Measurements from ENCODE around the gene PRLR.

PRLR gene
- total RNA-seq = 0 to 0.12 (median 0.06) reads per million in 9 experiments

DNA sequence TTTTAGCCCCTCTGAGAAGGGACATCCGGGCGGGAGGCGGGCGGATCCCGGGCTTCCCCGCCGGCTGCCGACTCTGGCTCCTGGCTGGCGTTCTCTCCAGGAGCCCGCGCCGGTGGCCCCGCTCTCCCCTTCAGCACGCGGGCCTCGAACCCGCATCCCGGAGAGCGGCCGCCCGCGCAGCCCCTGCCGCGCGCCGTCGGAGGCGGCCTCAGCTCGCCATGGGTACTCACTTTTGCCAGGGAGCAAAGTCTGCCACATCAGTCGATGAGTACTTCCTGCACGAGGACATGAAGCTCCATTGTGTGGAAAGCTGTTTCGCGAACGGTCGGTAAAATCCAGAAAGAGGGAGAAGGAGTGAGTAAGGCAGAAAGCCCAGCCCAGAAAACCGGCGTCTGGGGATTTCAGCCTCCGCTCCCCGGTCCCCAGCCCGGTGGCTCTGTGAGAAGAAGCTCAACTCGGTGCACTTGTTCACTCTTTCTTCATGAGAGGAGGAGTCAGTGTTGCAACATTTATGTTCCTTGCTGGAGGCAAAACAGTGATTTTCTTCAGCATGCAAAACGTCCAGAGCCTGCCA, at the start of gene PRLR:
Gene PRLR, minus strand, starts transcription at position 450 of the 574 bp plus-strand sequence. CDS start 140,867 bp downstream, outside the sequence.
- Mint-ChIP-seq H3K9me3 (no peaks in the 10 kb centered on the region), H3K36me3 (ENCODE audit: insufficient read depth) (peaks cover 3% of the 10 kb centered on the region), H3K27ac (peak within 1 kb of the TSS in 1 of 2 donors; percentile 39), H3K4me1 (ENCODE audit: low read depth in 2 of 2) (peaks cover 8 to 10% of the 10 kb centered on the region in 2 donors), H3K27me3 (peaks cover 82 to 89% of the 10 kb centered on the region in 2 donors), H3K4me3 (peak within 1 kb of the TSS; percentile 46 to 74)
- DNase-seq (no peak), ATAC-seq (replicated peaks) (no peak)

DNA sequence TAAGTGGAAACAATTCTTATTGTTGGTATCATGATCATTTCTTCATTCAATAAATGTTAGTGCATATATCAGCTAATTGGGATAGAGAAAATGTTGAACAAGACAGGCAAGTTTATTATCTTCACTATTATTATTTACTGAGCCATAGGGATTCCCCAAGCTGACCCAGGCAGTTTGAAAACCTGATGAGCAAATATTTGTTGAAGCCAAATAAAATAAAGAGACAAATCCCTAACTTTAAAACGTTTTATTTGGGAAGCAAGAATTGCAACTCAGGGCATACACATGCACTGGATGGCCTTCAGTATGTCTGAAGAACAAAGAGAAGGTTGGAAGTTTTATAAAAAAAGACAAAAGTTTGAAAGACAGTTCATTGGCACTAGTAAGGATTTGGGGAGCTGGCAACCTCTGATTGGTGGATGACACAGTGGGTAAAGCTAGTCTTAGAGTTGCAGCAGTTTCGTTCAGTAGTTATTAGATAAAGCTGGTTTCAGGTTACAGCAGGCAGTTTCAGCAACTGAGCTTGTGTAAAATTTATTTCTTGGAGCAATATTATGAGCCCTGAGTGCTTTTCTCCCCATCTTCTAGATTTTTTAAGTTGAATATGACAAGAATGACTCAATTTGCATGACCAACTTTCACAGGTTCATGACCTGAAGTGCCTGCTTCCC, 44.7 kb upstream of the PRLR start:
- Mint-ChIP-seq H3K27ac (no peak overlapping the region), H3K27me3 (peaks cover 7 to 9% of the 10 kb centered on the region in 2 donors), H3K36me3 (ENCODE audit: insufficient read depth) (no peaks in the 10 kb centered on the region), H3K4me1 (ENCODE audit: low read depth in 2 of 2) (no peaks in the 10 kb centered on the region), H3K9me3 (no peaks in the 10 kb centered on the region), H3K4me3 (no peak overlapping the region)
- DNase-seq = no peak
- no peak for ATAC-seq (replicated peaks)

DNA sequence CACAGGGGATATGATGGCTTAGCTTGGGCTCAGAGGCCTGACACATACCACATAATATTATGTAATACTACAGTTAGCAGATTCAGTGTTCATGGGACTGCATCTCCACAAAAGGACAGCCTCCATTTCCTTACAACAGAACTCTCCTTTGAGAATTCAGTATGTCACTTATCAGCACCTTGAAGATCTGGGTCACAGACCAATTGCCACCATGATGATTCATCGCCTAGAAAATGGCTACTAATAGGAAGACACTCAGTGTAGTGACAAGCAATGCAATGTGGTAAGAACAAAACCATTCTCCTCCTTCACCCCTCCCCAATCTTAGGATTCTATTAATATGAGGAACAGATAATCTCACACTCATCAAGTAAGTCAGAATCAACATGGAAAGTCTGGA, 38.7 kb upstream of the PRLR start:
- no peaks in the 10 kb centered on the region for H3K4me1 Mint-ChIP-seq (ENCODE audit: low read depth in 2 of 2)

DNA sequence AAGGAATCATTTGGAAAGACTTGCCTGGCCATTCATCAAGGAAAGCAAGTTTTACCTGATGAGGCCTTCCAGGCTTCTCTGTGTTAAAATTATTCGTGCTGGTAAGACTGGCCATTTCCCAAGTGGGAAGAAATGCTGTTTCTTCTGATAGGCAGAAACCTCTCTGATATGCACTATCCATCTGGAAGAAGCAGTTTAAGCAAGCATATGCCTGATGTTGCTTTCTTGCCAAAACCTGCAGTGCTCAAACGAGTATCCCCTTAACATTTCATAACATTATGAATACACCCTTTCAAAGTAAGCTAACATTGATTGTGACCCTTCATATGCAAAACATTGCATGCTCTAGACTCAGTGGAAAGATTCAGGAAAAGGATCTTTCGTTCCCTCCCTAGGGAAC, 36.0 kb upstream of the PRLR start:
- Mint-ChIP-seq H3K4me1 (ENCODE audit: low read depth in 2 of 2) (no peaks in the 10 kb centered on the region), H3K27me3 (peaks cover 6 to 9% of the 10 kb centered on the region in 2 donors), H3K36me3 (ENCODE audit: insufficient read depth) (no peaks in the 10 kb centered on the region), H3K9me3 (peaks cover 0 to 3% of the 10 kb centered on the region in 2 donors), H3K27ac (no peak overlapping the region), H3K4me3 (no peak overlapping the region)
- no peak for DNase-seq
- no peak for ATAC-seq (replicated peaks)

More for the DNA sequence above, 38.7 kb upstream of the PRLR start:
- Mint-ChIP-seq H3K4me3 (no peak overlapping the region), H3K27me3 (peaks cover 6 to 9% of the 10 kb centered on the region in 2 donors), H3K9me3 (peaks cover 0 to 3% of the 10 kb centered on the region in 2 donors), H3K36me3 (ENCODE audit: insufficient read depth) (no peaks in the 10 kb centered on the region), H3K27ac (no peak overlapping the region)
- ATAC-seq (replicated peaks) (no peak), DNase-seq (no peak)

DNA sequence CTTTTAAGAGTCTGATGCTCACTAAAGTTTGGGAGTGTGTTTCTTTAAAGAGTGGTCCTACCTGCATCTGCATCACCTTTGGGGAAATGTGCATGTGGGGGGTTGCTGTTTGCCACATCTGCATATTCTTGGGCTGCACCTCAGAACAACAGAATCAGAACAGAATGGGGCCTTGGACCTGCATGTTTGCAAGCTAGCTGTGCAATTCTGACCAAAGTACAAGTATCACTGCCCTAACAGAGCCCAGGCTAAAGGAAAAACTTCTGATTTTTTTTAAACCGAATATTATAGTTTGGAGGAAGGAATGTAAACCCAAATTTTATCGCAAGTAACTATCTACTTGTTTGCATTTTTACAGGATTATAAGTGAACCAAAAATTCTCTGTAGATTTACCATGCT, 34.2 kb upstream of the PRLR start:
- DNase-seq = no peak
- no peak for ATAC-seq (replicated peaks)
- Mint-ChIP-seq H3K4me1 (ENCODE audit: low read depth in 2 of 2) (no peaks in the 10 kb centered on the region), H3K36me3 (ENCODE audit: insufficient read depth) (no peaks in the 10 kb centered on the region), H3K27ac (no peak overlapping the region), H3K27me3 (peaks cover 6 to 17% of the 10 kb centered on the region in 2 donors), H3K9me3 (peaks cover 0 to 3% of the 10 kb centered on the region in 2 donors), H3K4me3 (no peak overlapping the region)

DNA sequence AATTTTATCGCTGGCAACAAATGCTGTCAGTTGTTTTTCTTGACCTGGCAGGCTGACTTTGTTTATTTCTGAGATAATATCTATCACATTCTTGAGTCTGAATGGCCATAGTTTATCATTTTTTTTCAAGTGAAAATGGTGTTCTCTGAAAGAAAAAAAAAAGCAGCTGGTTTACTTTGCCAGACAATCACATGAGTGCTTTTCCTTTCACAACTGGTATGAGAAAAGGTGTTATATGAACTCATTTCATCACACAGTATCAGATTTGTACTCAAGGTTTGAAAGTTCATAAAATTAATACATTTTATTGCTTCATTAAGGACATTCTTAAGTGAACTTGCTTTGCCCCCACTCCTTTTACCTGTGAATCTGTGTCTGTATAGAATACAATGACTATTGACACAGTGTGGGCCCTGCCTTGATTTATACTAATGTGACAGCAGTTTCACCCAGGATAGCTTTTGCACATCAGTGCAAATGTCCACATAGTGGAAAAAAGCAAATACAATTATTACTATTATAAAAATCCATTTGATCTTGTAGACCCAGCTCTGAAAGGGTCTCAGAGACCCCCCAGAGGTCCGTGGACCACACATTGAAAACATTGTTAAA, 33.1 kb upstream of the PRLR start:
- no peaks in the 10 kb centered on the region for H3K4me1 Mint-ChIP-seq (ENCODE audit: low read depth in 2 of 2)
- no peak for DNase-seq
- no peaks in the 10 kb centered on the region for H3K36me3 Mint-ChIP-seq (ENCODE audit: insufficient read depth)
- no peak overlapping the region for H3K4me3 Mint-ChIP-seq
- no peak for ATAC-seq (replicated peaks)
- peaks cover 2 to 15% of the 10 kb centered on the region in 2 donors for H3K27me3 Mint-ChIP-seq
- peaks cover 0 to under 1% of the 10 kb centered on the region in 2 donors for H3K9me3 Mint-ChIP-seq
- H3K27ac Mint-ChIP-seq = no peak overlapping the region

DNA sequence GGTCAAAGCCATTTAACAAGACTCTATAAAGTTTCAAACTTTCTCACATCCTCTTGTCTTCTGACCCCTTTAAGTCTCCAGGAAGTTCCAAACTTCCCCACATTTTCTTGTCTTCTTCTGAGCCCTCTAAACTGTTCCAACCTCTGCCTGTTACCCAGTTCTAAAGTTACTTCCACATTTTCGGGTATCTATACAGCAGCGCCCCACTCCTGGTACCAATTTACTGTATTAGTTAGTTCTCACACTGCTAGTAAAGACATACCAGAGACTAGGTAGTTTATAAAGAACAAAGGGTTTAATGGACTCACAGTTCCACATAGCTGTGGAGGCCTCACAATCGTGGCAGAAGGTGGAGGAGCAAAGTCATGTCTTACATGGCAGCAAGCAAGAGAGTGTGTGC, 23.3 kb upstream of the PRLR start:
- peaks cover 6 to 14% of the 10 kb centered on the region in 2 donors for H3K9me3 Mint-ChIP-seq
- no peak overlapping the region for H3K4me3 Mint-ChIP-seq
- no peaks in the 10 kb centered on the region for H3K36me3 Mint-ChIP-seq (ENCODE audit: insufficient read depth)
- H3K27ac Mint-ChIP-seq = no peak overlapping the region
- no peak for ATAC-seq (replicated peaks)
- H3K4me1 Mint-ChIP-seq (ENCODE audit: low read depth in 2 of 2) = no peaks in the 10 kb centered on the region
- H3K27me3 Mint-ChIP-seq = peaks cover 0 to 6% of the 10 kb centered on the region in 2 donors
- DNase-seq = no peak

DNA sequence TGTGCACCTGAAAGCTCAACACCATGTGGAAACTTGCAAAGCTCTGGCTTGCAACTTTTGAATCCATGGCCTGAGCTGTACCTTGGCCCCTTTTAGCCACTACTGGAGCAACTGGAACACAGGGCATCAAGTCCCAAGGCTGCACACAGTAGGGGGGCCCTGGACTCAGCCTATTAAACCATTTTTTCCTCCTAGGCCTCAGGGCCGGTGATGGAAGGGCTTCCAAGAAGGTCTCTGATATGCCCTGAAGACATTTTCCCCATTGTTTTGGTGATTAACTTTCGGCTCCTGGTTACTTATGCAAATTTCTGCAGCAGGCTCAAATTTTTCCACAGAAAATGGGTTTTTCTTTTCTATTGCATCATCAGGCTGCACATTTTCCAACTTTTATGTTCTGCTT, 22.7 kb upstream of the PRLR start:
- no peak overlapping the region for H3K4me3 Mint-ChIP-seq
- peaks cover 6 to 14% of the 10 kb centered on the region in 2 donors for H3K9me3 Mint-ChIP-seq
- H3K27ac Mint-ChIP-seq = no peak overlapping the region
- no peaks in the 10 kb centered on the region for H3K4me1 Mint-ChIP-seq (ENCODE audit: low read depth in 2 of 2)
- ATAC-seq (replicated peaks) (no peak), DNase-seq (no peak)
- H3K36me3 Mint-ChIP-seq (ENCODE audit: insufficient read depth) = no peaks in the 10 kb centered on the region
- peaks cover 0 to 6% of the 10 kb centered on the region in 2 donors for H3K27me3 Mint-ChIP-seq

DNA sequence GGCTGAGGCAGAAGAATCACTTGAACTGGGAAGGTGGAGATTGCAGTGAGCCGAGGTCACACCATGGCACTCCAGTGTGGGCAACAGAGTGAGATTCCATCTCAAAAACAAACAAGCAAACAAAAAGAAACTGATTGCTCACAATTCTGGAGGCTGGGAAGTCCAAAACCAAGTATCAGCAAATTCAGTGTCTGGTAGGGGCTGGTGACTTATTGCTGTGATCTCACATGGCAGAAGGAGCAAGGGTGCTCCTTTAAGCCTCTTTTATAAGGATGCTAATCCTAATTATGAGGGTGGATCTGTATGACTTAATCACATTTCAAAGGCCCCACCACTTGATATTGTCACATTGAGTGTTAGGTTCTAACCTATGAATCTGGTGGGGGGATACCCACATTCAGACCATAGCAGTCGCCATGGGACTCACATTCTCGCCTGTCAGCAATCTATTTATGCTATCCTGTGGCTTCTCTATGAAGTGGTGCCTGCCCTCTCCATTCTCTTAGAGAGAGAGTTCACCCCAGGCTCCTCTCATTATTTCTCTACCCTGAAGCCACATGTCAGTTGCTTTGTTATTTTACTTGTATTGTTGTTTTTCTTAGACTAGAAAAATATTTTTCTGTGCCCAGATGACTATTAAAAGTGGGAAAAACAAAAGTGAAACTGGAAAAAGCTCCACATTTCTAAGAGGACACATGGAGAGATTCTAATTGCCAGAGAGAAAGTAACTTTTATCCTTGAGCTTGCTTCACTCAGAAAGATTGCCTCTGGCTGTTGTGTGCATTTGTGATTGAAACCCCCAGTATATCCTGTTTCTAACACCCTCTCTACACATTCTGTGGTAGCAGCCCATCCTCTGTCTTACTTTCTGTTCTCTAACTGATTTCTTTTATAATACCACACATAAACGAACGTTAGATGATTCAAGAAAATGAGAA, 18.8 kb upstream of the PRLR start:
- Mint-ChIP-seq H3K4me3 (peak overlapping the region in 1 of 2 donors; percentile 66), H3K27me3 (peaks cover 0 to 12% of the 10 kb centered on the region in 2 donors), H3K27ac (peak overlapping the region in 1 of 2 donors; percentile 67), H3K4me1 (ENCODE audit: low read depth in 2 of 2) (no peaks in the 10 kb centered on the region), H3K36me3 (ENCODE audit: insufficient read depth) (no peaks in the 10 kb centered on the region), H3K9me3 (peaks cover 6 to 9% of the 10 kb centered on the region in 2 donors)
- ATAC-seq (replicated peaks) = no peak
- no peak for DNase-seq

DNA sequence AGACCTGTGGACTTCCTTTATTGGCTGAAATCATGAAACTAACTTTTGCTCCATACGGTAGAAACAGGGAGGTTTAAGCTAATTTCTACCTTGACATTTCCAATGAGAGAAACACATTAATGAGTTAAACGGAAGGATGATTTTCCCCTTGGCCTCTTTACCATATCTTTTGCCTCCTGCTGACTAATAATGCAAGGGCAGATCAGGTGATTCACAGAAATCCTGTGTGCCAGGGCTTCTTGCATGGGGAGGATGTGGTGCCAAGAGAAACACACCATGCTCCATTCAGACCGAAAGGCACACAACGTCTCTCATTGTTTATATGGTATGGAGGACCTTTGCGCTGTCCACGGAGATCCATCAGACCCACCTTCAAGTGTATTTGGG, 17.4 kb upstream of the PRLR start:
- Mint-ChIP-seq H3K27me3 (peaks cover 5 to 19% of the 10 kb centered on the region in 2 donors), H3K4me3 (no peak overlapping the region), H3K9me3 (peaks cover 0 to 2% of the 10 kb centered on the region in 2 donors), H3K4me1 (ENCODE audit: low read depth in 2 of 2) (no peaks in the 10 kb centered on the region), H3K36me3 (ENCODE audit: insufficient read depth) (no peaks in the 10 kb centered on the region), H3K27ac (no peak overlapping the region)
- ATAC-seq (replicated peaks) = no peak
- no peak for DNase-seq

DNA sequence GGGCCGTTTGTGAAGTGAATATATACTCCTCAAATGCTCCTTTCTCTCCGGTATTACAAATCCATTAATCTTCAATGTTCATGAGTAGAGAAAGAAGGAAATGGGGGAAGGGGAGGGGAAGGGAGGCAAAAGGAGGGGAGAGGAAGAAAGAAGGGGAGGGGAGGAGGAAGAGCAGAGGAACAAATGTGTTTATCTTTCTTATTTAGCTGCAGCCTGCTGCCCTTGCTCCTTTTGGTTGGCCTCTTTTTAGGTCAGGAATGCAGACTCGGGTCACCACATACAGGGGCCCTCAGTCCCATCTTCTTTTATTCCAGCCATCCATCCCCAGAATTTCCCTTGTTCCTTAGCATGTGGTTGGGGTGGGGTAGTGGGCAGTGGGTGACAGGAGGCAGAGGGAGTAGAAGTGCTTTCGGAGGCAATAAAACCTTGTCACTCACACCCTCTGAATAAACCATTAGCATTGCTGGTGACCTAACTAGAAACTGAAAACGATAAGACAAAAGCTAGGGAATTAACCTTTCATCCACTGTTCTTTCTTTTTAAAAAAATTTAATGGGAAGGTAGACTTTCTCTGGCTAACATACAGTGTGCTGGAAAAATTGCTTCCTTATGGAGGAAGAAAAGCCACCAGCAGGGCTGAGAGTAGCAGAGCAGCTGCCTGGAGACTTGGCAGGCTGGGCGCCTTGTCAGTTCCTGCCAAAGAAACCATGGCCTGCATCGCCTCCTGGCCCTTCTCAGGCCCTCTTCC, 16.8 kb upstream of the PRLR start:
- Mint-ChIP-seq H3K4me1 (ENCODE audit: low read depth in 2 of 2) (no peaks in the 10 kb centered on the region), H3K4me3 (no peak overlapping the region), H3K27ac (no peak overlapping the region), H3K36me3 (ENCODE audit: insufficient read depth) (no peaks in the 10 kb centered on the region), H3K27me3 (peaks cover 6 to 18% of the 10 kb centered on the region in 2 donors), H3K9me3 (peaks cover 0 to 2% of the 10 kb centered on the region in 2 donors)
- DNase-seq (no peak), ATAC-seq (replicated peaks) (no peak)

DNA sequence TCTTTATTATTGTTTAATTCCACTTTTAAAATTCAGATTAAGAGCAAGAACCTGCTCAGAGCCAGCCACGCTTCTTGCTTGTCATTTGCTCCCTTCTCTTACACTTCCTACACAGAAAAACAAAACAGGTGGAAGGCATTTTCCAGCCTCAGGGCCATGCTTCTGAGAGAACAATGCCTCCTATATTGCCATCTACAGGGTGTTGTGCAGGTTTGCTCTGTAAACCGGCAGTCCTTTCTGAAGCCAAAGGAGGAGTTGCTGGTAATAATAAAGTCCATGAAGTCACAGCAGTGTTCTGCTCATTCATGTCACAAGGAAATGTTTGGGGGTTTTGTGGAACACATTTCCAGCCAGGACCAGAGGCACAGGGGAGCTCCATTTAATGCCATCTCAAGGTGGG, 16.1 kb upstream of the PRLR start:
- Mint-ChIP-seq H3K36me3 (ENCODE audit: insufficient read depth) (no peaks in the 10 kb centered on the region), H3K4me3 (no peak overlapping the region), H3K27me3 (peaks cover 6 to 18% of the 10 kb centered on the region in 2 donors), H3K4me1 (ENCODE audit: low read depth in 2 of 2) (no peaks in the 10 kb centered on the region), H3K9me3 (peaks cover 0 to 2% of the 10 kb centered on the region in 2 donors), H3K27ac (no peak overlapping the region)
- no peak for DNase-seq
- ATAC-seq (replicated peaks) = no peak
